Pancreas (tissue), 10 donors: ENCODE data around the gene NAV3. TPM values are rescaled to one million over a fixed set of nuclear protein-coding genes. Genes with fewer than 3 reads are reported as not detected.

Source experiments
- ATAC-seq, 4 donors: fragments of 200-7000 bp; cut with Tn5 transposase; one replicate each; pipeline versions ENCODE4 v1.8.0 to v1.9.1; 2020; ENCODE audit warnings: mild to moderate bottlenecking in 4 of 4, moderate library complexity in 4 of 4
- DNase-seq, 6 donors: peaks; one replicate each; pipeline ENCODE4 v3.0.0-alpha.2; 2020
- FAIRE-seq: peaks from 2 replicates; lab custom pipeline; 2012; peaks lifted over from hg19 to GRCh38; lab: Jason Lieb, UNC
- H3K27ac ChIP-seq, 4 donors: fragments of 200-600 bp; sonication (generic); 1 replicate in 3 of 4; 2 replicates in 1 of 4; pipeline versions ENCODE4 v1.5.0 to v1.8.0; 2020
- H3K27me3 ChIP-seq, 4 donors: fragments of 200-600 bp; one replicate each; pipeline ENCODE4 v1.8.0; 2021
- H3K36me3 ChIP-seq, 3 donors: fragments of 200-600 bp; sonication (generic) in 1 of 3; one replicate each; pipeline versions ENCODE4 v1.5.0 to v1.8.0; 2020 to 2021
- H3K4me1 ChIP-seq, 3 donors: fragments of 200-600 bp; one replicate each; pipeline ENCODE4 v1.8.0; 2021
- H3K4me3 ChIP-seq, 4 donors: fragments of 200-600 bp; sonication (generic) in 2 of 4; one replicate each; pipeline versions ENCODE4 v1.5.0 to v1.8.0; 2020 to 2021
- H3K9me3 ChIP-seq, 4 donors: fragments of 200-600 bp; one replicate each; pipeline ENCODE4 v1.8.0; 2021
- CTCF ChIP-seq, 4 donors: fragments of 200-600 bp; sonication (generic) in 3 of 4; IDR thresholded peaks; one replicate each; pipeline versions ENCODE4 v1.5.0 to v1.8.0; 2021; ENCODE audit warnings: antibody characterized with exemption in 4 of 4
- WGBS, 2 donors: extraction: QIAGEN DNeasy Blood & Tissue Kit; methylation state at CpG; one replicate each; pipeline ENCODE4 v1.1.7; 2013; 5-methylcytosine and 5-hydroxymethylcytosine counted together
- intact Hi-C, 3 donors: fragments of 100-400 bp; cut with DNase I; formaldehyde crosslinking; loops; one replicate each; pipeline versions ENCODE4 v1.11.1 to v1.14.2; 2022
- polyA plus RNA-seq, 2 donors: library from polyadenylated mRNA; stranded (reverse); fragments of 200-250 nt; gene quantifications; one replicate each; pipeline ENCODE4 v1.2.3, GENCODE V29; 2013
- total RNA-seq, 6 donors: library from RNA; stranded (reverse); fragmentation: NEBNext Ultra II Directional in 4 of 6; extraction: Animal tissue kit (Norgen Biotek cat#: 25700) in 4 of 6; gene quantifications; one replicate each; pipeline versions ENCODE4 v1.2.1 to v1.2.4, GENCODE V29; 2021 to 2023
- donor health status: healthy with polysubstance abuse.
- donor health status: DM: no; HTN: no; CAD: no; lungs with moderate emphysema.
- donor health status: DM: no; HTN: no; CAD: no.
- donor health status: control.
- donor health status: control.
- donor health status: Bipolar disorder and iron deficiency.
- donor health status: DM: yes; HTN: yes; CAD: no.
- donor health status: DM: no; HTN: no; CAD: no.
- donor health status: DM: no; HTN: no; CAD: no.
- donor health status: DM: yes; HTN: yes; CAD: no.

NAV3 gene
- total and polyA plus RNA-seq, 8 donors, result 0.46 to 3.7 (median 0.68) TPM

DNA sequence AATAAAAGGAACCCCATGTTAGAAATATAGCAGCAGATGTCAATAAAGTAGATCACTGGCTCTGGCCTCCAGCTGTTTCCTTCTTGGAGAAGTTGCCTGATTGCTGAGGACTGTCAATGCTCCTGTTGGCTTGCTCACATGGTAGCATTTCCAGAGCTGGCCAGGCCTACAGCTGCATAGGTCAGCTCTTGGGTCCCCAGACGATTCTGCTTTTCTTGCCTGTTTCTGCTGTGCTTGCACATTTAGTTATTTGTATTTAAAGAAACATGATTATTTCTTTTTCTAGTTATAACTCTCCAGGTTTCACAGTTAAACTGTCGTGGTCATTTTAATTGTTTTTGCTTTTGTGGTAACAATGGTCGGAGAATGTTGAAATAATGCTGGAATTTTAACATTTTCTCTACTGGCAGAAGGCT, 7.2 kb downstream of the NAV3 start:
- H3K36me3 ChIP-seq, result no peaks in the 10 kb centered on the region
- no peak overlapping the region for H3K4me3 ChIP-seq
- no peaks in the 10 kb centered on the region for H3K4me1 ChIP-seq
- no peak for TF ChIP-seq CTCF (IDR thresholded peaks at IDR 0.05)
- 62 to 64% methylated on average over 3 of the region's 3 CpGs for WGBS, 2 donors
- no peak for FAIRE-seq
- no peaks in the 10 kb centered on the region for H3K9me3 ChIP-seq
- no peak for DNase-seq
- H3K27me3 ChIP-seq, result no peaks in the 10 kb centered on the region
- no peak overlapping the region for H3K27ac ChIP-seq
- no peak for ATAC-seq
- intact Hi-C loops, result no loop called here

DNA sequence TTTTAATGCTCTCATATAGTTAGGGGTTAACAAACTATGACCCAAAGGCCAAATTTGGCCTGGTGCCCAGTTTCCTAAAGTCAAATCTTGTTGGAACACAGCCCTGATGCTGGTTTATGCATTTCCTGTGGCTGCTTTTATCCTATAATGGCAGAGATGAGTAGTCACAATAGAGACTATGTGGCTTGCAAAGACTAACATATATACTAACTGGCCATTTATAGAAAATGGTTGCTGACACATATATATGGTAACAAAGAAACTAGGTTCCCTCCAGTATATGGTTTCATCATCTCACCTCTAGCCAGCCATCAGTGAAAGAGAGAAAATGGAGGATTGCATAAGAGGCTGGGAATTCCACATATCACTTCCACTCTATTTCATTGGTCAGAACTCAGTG, 10.8 kb downstream of the NAV3 start:
- no peaks in the 10 kb centered on the region for H3K27me3 ChIP-seq
- no peaks in the 10 kb centered on the region for H3K9me3 ChIP-seq
- DNase-seq (no peak), ATAC-seq (no peak), FAIRE-seq (no peak)
- H3K4me1 ChIP-seq, result no peaks in the 10 kb centered on the region
- intact Hi-C loops, result no loop called here
- no peak overlapping the region for H3K27ac ChIP-seq
- no peak for TF ChIP-seq CTCF (IDR thresholded peaks at IDR 0.05)
- H3K36me3 ChIP-seq, result no peaks in the 10 kb centered on the region
- H3K4me3 ChIP-seq, result no peak overlapping the region

DNA sequence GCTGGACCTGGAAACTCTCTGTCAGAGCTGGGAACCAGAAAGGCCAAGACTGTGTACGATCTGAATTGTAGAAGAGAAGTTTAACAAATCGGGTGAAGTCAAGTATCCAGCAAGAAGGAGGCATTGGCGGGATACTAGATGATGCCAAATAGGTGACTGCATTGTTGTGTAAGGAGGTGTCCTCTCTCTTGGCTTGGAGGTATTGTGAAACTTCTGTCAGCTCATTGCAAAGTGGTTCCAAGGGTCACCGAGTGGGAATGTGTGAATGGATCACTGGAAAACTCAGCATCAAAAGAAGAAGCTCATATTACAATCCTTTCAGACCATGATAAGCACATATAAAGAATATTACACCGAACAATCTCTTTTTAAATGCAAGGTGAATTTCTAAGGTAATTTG, 11.7 kb downstream of the NAV3 start:
- FAIRE-seq (no peak), DNase-seq (no peak), ATAC-seq (no peak)
- no peak overlapping the region for H3K27ac ChIP-seq
- intact Hi-C loops, result no loop called here
- H3K36me3 ChIP-seq, result no peaks in the 10 kb centered on the region
- peaks cover 0 to 3% (median 0%) of the 10 kb centered on the region in 3 donors for H3K4me1 ChIP-seq
- no peak for TF ChIP-seq CTCF (IDR thresholded peaks at IDR 0.05)
- no peaks in the 10 kb centered on the region for H3K27me3 ChIP-seq
- WGBS, 2 donors, result 67 to 84% methylated on average over 5 of the region's 5 CpGs
- no peak overlapping the region for H3K4me3 ChIP-seq
- H3K9me3 ChIP-seq, result no peaks in the 10 kb centered on the region

GRCh38 chr12:77845831-77846230, 15.1 kb downstream of the NAV3 start:
- no peak for DNase-seq
- no peak overlapping the region for H3K4me3 ChIP-seq
- no peak for ATAC-seq
- no peaks in the 10 kb centered on the region for H3K9me3 ChIP-seq
- peaks cover 0 to 4% (median 0%) of the 10 kb centered on the region in 3 donors for H3K4me1 ChIP-seq
- no peaks in the 10 kb centered on the region for H3K27me3 ChIP-seq
- H3K27ac ChIP-seq, result no peak overlapping the region
- 77 to 91% methylated on average over 4 of the region's 4 CpGs for WGBS, 2 donors
- no peak for TF ChIP-seq CTCF (IDR thresholded peaks at IDR 0.05)
- no peak for FAIRE-seq
- intact Hi-C loops, result no loop called here
- no peaks in the 10 kb centered on the region for H3K36me3 ChIP-seq

GRCh38 chr12:77847060-77847541, 16.4 kb downstream of the NAV3 start:
- intact Hi-C loops, result no loop called here
- H3K4me3 ChIP-seq, result no peak overlapping the region
- TF ChIP-seq CTCF (IDR thresholded peaks at IDR 0.05), result no peak
- H3K9me3 ChIP-seq, result no peaks in the 10 kb centered on the region
- ATAC-seq (no peak), FAIRE-seq (no peak), DNase-seq (no peak)
- H3K4me1 ChIP-seq, result peaks cover 0 to 4% (median 0%) of the 10 kb centered on the region in 3 donors
- H3K27ac ChIP-seq, result no peak overlapping the region
- H3K27me3 ChIP-seq, result no peaks in the 10 kb centered on the region
- no peaks in the 10 kb centered on the region for H3K36me3 ChIP-seq
- WGBS, 2 donors, result 50 to 72% methylated on average over 2 of the region's 2 CpGs
